GM23248 (cell line): ENCODE results near the gene CREBL2.

Experiments
- EZH2 ChIP-seq: fragments of 200-600 bp; sonication (generic); IDR thresholded peaks from 2 replicates; pipeline ENCODE4 v1.6.1; 2018; ENCODE audit warnings: antibody characterized with exemption, mild to moderate bottlenecking; ENCODE audit not compliant: insufficient read depth, poor library complexity, severe bottlenecking
- EZH2phosphoT487 ChIP-seq: fragments of 200-600 bp; sonication (generic); IDR thresholded peaks from 2 replicates; pipeline ENCODE4 v1.6.1; 2018; ENCODE audit warnings: antibody characterized with exemption, moderate library complexity, mild to moderate bottlenecking, low read depth; ENCODE audit not compliant: insufficient read depth

- TF ChIP-seq EZH2: no peak
- TF ChIP-seq EZH2phosphoT487: no peak
These were observed 10.7 kb downstream of the CREBL2 start for GRCh38 chr12:12622418-12622817.
